Measurements from ENCODE around the gene CHRM4.

CHRM4 gene

GRCh38 chr11:46367244-46367915 is 24.2 kb downstream of the CHRM4 start:
- DNase-seq (ENCODE audit: low spot score) = peak; percentile 85

DNA sequence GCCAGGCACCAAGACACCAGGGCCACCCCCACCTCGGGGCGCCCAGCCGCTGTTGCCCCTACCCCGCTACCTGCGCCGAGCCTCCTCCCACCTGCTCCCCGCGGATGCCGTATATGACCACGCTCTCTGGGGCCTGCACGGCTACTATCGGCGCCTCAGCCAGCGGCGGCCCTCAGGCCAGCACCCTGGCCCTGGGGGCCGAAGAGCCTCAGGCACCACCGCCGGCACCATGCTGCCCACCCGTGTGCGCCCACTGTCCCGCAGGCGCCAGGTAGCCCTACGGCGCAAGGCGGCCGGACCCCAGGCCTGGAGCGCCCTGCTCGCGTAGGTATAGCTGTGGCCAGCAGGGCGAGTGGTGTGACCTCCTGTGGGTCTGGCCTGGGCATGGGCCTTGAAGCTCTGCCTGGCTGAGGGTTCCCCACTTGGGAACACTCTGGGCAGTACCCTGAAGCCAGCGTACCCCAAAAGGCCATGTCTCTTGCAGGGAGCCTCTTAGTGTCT is 24.9 kb downstream of the CHRM4 start:
- DNase-seq (ENCODE audit: low spot score) = no peak

GRCh38 chr11:46366260-46366659 is 25.3 kb downstream of the CHRM4 start:
- DNase-seq (ENCODE audit: low spot score) = no peak

- no peak for DNase-seq (ENCODE audit: low spot score)
Observed at GRCh38 chr11:46364791-46365190, 26.8 kb downstream of the CHRM4 start.

DNA sequence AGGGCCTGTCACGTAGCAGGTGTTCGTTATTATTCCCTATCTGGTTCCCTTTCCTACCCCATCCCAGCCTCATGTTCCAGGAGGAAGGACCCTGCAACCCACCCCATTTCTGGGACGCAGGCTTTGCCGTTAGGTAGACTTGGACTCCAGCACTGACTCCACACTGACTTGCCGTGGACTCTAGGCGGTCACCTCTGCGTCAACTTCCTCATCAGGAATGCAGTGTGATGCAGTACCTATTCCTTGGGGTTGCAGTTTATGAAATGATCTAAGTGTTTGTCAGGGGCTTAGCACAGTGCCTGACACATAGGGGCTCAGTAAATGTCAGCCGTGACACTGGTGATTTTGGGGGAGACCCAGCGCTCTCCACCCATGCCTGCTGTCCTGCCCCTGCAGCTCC is 27.5 kb downstream of the CHRM4 start:
- DNase-seq (ENCODE audit: low spot score) = no peak

GRCh38 chr11:46363455-46364005 is 28.0 kb downstream of the CHRM4 start:
- no peak for DNase-seq (ENCODE audit: low spot score)

- no peak for DNase-seq (ENCODE audit: low spot score)
Observed at GRCh38 chr11:46363031-46363407, 28.6 kb downstream of the CHRM4 start.

GRCh38 chr11:46362156-46363030 is 29.2 kb downstream of the CHRM4 start:
- DNase-seq (ENCODE audit: low spot score) = no peak

GRCh38 chr11:46361283-46362155 is 30.1 kb downstream of the CHRM4 start:
- DNase-seq (ENCODE audit: low spot score) = peak; percentile 81

DNA sequence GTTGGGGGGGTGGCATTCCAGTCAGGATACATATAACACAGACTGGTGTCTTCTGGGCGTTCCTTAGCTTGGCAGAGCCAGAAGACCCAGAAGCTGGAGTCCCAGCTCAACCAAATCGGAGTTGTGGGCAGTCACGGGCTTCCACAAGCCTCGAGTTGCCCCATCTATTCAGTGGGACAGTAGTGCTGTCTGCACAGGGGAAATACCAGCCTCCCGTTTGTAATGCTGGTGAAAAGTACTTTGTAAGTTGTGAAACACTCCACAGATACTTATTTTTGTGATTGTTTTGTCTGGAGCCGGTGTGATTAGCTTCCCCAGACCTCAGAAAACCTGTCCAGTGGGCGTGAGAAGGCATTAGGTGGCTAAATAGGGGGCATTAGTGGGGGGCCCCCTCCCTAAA is 30.7 kb downstream of the CHRM4 start:
- no peak for DNase-seq (ENCODE audit: low spot score)

GRCh38 chr11:46359953-46360352 is 31.6 kb downstream of the CHRM4 start:
- no peak for DNase-seq (ENCODE audit: low spot score)

- no peak for DNase-seq (ENCODE audit: low spot score)
Observed at GRCh38 chr11:46357483-46357936, 34.1 kb downstream of the CHRM4 start.

DNA sequence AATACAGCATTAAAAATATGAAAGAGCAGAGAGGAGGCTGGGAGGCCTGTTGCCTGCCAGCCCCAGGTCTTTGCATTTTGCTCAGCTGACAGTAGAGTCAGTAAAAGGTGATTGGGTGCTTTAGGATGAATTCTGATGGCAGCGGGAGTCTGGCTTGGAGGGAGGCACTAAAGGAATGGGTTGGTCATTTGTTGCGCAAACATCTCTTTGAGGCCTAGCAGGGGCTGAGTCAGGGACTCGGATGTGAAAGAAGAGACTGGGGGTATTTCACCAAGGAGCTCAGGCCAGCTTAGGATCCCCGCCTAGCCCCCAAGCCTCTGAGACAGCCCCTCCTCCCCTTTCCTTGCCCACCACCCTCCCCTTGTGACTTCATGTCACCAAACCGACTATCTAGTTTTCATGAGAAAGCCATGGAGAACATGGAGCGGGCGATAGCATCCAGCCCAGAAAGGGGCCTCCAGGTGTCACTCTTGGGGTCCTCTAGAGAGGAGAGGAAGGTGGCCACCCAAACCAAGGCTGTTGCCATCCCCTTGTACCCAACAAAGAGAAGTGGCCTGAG is 34.6 kb downstream of the CHRM4 start:
- DNase-seq (ENCODE audit: low spot score) = peak; percentile 45

GRCh38 chr11:46353698-46354097 is 37.9 kb downstream of the CHRM4 start:
- peak; percentile 42 for DNase-seq (ENCODE audit: low spot score)

GRCh38 chr11:46352063-46352841 is 39.3 kb downstream of the CHRM4 start:
- peak; percentile 73 for DNase-seq (ENCODE audit: low spot score)

DNA sequence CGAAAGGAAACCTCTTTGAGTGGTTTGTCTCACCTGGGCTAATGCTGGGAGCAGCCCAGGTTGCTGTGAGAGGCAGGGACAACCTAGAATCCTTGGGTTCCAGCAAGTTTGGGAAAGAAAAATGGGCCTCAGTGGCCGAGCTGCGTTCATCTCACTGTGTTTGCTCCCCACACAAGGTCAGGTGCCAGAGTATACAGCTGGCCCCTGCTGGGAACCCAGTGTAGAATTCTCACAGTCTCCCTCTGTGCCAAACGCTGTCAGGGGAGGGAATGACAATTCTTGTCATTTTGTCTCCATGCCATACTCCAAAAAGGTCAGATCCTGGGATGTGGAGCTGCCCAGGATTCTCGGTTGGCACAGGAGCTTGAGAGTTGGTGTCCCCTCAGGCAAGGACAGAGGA is 40.0 kb downstream of the CHRM4 start:
- no peak for DNase-seq (ENCODE audit: low spot score)

DNA sequence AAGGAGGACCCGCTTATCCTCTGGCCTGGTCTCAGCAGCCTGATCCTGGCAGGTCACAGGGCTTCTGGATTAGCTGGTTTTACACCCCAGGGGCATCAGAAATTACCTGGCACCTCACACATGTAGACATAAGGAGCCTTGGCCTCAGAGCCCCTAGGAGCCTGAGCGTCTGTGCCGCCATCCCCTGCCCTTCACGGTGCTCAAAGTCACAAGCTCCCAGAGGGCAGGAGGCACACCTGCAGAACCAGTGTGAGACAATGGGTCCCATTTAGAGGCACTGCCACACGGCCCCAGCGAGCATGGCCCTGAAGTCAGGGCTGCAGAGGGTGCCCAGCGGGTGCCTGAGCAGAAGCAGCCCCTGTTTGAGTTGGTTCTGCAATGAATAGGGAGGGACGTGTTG is 40.4 kb downstream of the CHRM4 start:
- DNase-seq (ENCODE audit: low spot score) = no peak

GRCh38 chr11:46350695-46351094 is 40.9 kb downstream of the CHRM4 start:
- no peak for DNase-seq (ENCODE audit: low spot score)

DNA sequence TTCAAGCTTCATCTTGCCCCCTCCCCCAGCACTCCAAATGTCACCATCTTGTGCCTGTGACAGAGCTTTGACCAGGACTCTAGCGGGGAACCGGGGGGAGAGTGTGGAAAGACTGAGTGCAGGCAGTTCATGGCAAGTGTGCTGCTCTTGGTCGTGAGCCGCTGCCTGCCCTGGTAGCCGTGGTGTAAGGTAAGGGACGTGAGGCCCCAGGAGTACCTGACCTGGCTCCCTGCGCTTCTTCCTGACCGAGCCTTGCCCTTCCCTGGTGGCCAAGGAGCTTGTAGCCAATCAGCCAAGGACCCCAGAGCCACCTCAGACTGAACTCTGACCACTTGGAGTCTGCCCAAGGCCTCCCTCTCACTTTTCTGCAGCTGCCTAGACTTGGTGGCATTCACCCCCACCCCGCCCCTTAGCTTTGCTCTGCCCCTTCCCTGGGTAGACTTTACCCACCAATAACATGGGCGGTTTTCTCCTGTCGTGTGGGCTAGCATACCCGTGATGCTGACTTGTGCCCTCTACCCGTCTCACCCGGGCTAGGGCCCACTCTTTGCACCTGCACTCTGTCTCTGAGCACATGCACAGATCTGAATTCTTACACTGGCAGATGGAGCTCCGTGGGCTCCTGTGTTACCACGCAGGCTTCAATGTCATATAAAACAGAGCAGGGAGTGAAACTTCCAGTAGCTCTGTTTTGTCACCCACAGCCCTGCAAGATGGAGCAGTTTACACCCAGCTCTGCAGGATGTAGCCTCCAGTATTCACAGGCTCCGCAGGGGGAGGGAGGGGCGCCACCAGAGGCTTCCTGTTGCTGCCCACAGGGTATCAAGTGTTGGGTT is 42.8 kb downstream of the CHRM4 start:
- DNase-seq (ENCODE audit: low spot score) = no peak

Data from GM03348 (cell line).